H1 (cell line): ENCODE results near the gene CLEC18B. TPM values are rescaled to one million over a fixed set of nuclear protein-coding genes. Genes with fewer than 3 reads are reported as not detected.

Source experiments
- TBP ChIP-seq: IDR thresholded peaks from 2 replicates; pipeline ENCODE4 v1.6.1; 2011; ENCODE audit warnings: low read depth, low read length, improper control_type of control experiment
- polyA plus RNA-seq, 7 experiments: library from polyadenylated mRNA; depleted of rRNA in 3 of 7; stranded (reverse) in 5 of 7; unstranded in 2 of 7; fragments of >200 nt in 5 of 7; fragments of 200-250 nt in 2 of 7; gene quantifications; 1 replicate in 5 of 7; 2 replicates in 1 of 7; 4 replicates in 1 of 7; pipeline versions ENCODE4 v1.2.1 to v1.2.3, GENCODE V29; 2011 to 2013; ENCODE audit warnings: missing spikeins in 2 of 7, mixed read lengths in 2 of 7
- total RNA-seq: library from RNA; stranded (reverse); fragmentation: NEBNext Ultra II Directional; extraction: Animal tissue kit (Norgen Biotek cat#: 25700); gene quantifications from 2 replicates; pipeline ENCODE4 v1.2.1, GENCODE V29; 2021

Gene CLEC18B
- total and polyA plus RNA-seq, 2 of the 8 experiments (the other 6 are each of a cell fraction or from before 2014, with no cell fraction given) = 0.11 TPM; not detected in 1

DNA sequence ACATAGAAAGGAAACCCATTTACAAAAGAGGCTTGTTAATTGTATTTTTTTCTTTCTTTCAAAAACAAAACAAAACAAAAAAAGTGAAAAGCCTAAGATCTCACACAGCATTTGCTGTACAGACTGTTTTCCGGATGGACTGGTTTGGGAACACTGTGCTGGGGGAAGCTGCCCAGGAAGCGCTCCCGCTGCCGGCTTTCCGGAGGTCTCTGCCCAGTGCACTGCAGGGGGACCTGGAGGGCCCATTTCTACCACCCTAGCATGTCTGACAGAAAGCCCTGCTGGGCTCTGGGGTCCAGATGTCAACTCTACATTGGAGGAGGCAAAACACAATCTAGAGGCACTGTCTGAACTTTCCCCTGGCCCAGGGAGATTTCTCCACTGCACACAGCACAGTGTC, 26.3 kb upstream of the CLEC18B start (continued):
- TF ChIP-seq TBP = no peak
